PFSK-1 (cell line): ENCODE measurements around the gene MSH3.

ENCODE experiments used
- FOXP2 ChIP-seq: optimal IDR thresholded peaks from 2 replicates; pipeline ENCODE3; 2011; ENCODE audit warnings: borderline replicate concordance, control low read depth, inconsistent platforms; ENCODE audit not compliant: insufficient read depth; ENCODE audit errors: extremely low read length, extremely low read depth
- POLR2AphosphoS5 ChIP-seq: IDR thresholded peaks from 2 replicates; pipeline ENCODE4 v1.6.1; 2012; ENCODE audit warnings: low read depth, mild to moderate bottlenecking, control low read depth, low read length, moderate library complexity
- REST ChIP-seq, 2 experiments: IDR thresholded peaks; 2 replicates each; pipeline versions ENCODE4 v1.6.1 to v1.8.0; 2011 to 2012; ENCODE audit warnings: low read depth in 2 of 2, low read length in 2 of 2, control low read depth in 1 of 2, inconsistent platforms in 1 of 2, mild to moderate bottlenecking in 1 of 2, moderate library complexity in 1 of 2; ENCODE audit not compliant: insufficient read depth in 1 of 2
- SIN3A ChIP-seq: IDR thresholded peaks from 2 replicates; pipeline ENCODE4 v1.6.1; 2012; ENCODE audit warnings: mild to moderate bottlenecking, low read length, moderate library complexity, borderline replicate concordance; ENCODE audit not compliant: insufficient read depth
- TAF1 ChIP-seq: IDR thresholded peaks from 2 replicates; pipeline ENCODE4 v1.6.1; 2012; ENCODE audit warnings: low read length, control low read depth, borderline replicate concordance; ENCODE audit not compliant: insufficient read depth

GRCh38 chr5:80835128-80835527 is 180.7 kb downstream of the MSH3 start:
- TF ChIP-seq TAF1 (no peak), POLR2AphosphoS5 (no peak), REST (IDR thresholded peaks at IDR 0.05; ENCODE audit: insufficient read depth in 1 of 2, low read depth in 2 of 2, low read length in 2 of 2) (no peak), SIN3A (no peak), FOXP2 (no peak)
